Stimulated activated CD8-positive, alpha-beta memory T cell treated with anti-CD3 and anti-CD28 coated beads, Interleukin-15, amount 100 ng/mL, for 1 hour (primary cell): ENCODE results near the gene KLHL42.
"Not testable (repeated sequence)": the region's sequence is repeated elsewhere in the genome, so short reads cannot be mapped to it uniquely, and the experiment has no call there.

Experiments used
- DNase-seq: peaks from one replicate; pipeline ENCODE4 v3.0.0-alpha.2; 2020; ENCODE audit warnings: low read depth

Gene KLHL42, protein sequence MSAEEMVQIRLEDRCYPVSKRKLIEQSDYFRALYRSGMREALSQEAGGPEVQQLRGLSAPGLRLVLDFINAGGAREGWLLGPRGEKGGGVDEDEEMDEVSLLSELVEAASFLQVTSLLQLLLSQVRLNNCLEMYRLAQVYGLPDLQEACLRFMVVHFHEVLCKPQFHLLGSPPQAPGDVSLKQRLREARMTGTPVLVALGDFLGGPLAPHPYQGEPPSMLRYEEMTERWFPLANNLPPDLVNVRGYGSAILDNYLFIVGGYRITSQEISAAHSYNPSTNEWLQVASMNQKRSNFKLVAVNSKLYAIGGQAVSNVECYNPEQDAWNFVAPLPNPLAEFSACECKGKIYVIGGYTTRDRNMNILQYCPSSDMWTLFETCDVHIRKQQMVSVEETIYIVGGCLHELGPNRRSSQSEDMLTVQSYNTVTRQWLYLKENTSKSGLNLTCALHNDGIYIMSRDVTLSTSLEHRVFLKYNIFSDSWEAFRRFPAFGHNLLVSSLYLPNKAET

DNA sequence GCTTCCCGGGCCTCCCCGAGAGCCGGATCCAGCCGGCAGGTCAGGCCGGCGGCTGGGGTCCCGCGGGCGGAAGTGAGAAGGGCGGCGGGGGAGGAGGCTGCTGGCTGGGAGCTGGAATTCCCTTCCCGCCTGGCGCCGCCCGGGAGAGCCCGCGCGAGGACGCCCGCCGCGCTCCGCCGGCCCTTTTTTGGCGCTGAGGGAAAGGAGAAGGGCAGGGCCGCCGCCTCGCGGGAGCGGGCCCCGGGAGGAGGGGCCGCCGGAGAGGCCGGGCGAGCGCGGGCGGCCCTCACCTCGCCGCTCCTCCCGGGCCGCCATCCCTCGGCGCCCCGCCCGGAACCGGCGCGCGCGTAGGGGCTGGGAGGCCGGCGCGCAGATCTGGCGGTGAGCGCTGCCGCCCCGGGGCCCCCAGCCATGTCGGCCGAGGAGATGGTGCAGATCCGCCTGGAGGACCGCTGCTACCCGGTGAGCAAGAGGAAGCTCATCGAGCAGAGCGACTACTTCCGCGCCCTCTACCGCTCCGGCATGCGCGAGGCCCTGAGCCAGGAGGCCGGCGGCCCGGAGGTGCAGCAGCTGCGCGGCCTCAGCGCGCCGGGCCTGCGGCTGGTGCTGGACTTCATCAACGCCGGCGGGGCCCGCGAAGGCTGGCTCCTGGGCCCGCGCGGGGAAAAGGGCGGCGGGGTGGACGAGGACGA lies at the start of gene KLHL42, which contains the start of gene MANSC4:
KLHL42 (plus strand) TSS at position 314 of the 692 bp plus-strand sequence; CDS start at position 412, 98 bp downstream.
MANSC4 (minus strand) TSS at position 317 of the 692 bp plus-strand sequence. CDS start 8,960 bp downstream, outside the sequence.
- peak; percentile 29 for DNase-seq

DNA sequence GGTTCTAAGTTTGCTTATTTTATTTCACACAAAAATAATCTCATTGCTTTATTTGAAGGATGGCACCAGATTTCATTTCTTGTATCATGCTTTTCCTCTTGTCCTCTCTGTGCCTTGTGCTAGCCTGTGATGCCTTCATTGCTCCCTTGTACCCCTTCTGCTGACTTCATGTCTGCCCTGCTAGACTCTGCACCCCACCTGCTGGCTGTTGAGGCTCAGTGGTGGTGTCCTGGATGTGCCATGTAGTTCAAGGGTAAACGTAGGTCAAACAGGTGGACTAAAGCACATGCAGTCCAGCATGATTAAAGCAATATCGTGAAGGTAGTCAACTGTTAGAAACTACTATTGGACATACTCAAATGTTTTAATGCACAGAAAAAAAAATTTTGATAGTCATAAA lies 47.8 kb upstream of the KLHL42 start:
- no peak for DNase-seq

DNA sequence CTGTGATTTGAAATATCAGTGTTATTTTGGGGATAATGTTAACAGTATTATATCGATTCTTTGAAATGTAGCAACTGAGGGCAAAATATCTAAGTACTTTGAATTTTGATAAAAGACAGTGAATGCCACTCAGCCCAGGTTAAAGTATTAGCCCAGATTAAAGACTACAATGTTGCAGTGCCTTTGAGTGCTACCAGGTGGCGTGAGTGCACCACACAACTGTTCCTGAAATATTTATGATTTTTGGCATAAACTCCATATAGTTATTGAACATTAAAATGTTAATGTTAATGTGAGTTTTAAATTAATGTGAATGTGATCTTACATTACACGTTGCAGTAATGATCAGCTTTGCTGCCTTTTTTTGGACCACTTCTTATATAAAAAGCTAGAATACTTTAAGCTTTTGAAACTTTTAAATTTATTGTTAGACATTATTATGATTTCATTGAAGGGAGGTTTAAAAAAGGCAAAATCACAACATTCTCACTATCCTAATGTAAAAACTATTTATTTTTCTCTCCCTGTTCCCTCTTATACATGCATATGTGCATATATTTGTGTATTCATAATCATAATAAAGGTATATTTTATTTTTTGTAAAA lies 46.9 kb upstream of the KLHL42 start:
- no peak for DNase-seq

DNA sequence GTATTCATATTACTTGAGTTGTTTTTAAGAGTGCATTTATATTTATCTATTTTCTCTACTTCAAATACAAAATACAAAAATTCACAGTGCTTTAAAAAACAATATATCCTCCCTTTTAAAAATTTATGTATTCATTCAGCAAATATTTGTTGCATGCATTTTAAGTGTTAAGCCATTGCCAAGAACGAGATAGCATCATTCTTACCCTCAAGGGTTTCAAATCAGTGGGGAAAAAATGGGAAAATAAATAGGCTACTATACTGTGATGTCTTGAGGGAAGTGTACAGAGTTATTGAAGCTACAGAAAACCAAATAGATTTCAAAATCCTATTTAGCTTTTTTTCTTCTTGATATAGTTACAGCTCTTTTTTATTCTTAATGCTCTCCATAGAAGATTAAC lies 46.2 kb upstream of the KLHL42 start:
- no peak for DNase-seq

DNA sequence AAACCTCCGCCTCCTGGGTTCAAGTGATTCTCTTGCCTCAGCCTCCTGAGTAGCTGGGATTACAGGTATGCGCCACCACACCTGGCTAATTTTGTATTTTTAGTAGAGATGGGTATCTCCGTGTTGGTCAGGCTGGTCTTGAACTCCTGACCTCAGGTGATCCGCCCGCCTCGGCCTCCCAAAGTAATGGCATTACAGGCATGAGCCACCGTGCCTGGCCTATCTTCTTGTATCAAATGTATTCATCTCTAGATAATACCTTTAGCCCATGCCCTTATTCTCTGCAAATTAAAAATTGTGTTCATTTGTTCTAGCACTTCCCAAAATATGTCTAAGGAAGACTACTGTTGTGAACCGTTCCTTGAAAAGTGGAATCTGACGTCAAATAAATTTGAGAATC lies 45.7 kb upstream of the KLHL42 start:
- DNase-seq: not testable (repeated sequence)

DNA sequence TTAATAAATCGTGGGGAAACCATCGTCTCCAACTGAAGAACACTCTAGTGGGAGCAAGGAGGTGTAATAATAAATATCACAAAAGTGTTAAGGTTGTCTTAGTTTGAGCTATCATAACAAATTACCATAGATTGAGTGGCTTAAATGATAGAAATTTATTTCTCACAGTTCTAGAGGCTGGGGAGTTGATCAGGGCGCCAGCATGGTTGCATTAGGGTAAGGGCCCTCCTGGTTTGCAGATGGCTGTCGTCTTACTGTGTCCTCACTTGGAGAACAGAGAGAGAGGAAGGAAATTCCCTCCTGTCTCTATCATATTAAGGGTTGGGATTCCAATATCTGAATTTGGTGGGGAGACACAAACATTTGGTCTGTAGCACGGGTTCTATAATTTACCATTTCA lies 36.4 kb upstream of the KLHL42 start:
- no peak for DNase-seq

DNA sequence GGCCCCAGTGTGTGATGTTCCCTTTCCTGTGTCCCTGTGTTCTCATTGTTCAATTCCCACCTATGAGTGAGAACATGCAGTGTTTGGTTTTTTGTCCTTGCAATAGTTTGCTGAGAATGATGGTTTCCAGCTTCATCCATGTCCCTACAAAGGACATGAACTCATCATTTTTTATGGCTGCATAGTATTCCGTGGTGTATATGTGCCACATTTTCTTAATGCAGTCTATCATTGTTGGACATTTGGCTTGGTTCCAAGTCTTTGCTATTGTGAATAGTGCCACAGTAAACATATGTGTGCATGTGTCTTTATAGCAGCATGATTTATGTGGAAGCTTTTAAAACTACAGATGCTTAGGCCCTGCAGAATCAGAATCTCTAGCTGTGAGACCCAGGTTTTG lies 34.3 kb upstream of the KLHL42 start:
- DNase-seq: not testable (repeated sequence)

DNA sequence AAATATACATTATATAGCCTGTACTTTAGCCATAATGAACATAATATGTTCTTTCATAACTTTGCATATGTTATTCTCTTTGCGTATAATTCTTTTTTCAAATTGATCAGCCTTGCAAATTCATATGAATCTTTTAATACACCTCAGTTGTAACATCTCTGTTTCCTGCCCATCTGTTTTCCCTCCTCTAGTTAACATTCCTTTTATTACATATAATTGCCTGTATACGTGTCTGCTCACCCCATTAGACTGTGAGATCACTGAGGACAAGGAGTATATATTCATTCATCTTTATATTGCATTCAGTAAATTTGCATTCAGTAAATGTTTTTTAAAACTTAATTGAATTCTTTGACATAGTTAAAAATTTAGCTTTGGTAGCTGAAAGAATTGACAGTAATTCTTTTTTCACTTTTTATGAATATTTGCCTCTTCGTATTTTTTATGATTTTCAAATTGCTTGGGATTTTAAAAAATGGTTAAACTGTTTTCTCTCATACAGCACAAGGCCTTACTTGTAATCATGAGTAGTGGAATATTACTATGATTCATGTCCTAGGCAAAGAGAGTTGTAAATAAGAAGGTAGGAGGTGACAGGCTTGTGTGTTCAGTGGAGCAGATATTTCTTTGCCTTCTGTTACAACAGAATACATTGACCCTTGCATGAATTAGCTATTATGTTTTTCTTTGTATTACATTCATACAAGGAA lies 32.8 kb upstream of the KLHL42 start:
- no peak for DNase-seq

DNA sequence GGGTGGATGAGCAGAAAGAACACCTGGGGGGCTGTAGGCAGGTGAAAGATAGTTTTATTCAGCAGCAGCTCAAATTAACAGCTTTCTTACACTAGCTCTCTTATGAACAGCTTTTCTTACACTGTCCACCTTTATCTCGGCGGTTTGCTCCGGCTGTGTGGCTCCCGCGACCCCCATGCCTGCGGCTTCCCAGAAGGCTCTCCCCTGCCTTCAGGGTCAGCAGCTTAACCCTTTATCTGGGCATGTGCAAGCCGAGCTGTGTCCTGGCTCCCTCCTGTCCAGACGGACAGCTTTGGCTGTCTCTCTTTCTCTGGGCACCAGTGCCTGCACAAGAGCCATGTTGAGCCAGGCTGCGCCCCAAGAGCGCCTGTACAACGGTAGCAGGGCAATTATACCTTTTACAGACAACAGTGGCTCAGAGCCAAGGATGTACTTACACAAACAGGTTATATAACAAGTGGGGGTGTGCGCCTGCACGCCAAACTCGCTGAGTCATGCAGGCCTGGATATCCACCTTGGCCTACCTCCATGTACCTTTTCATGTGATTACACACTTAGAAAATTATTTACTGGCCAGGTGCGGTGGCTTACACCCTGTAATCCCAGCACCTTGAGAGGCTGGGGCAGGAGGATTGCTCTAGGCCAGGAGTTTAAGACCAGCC lies 28.5 kb upstream of the KLHL42 start:
- DNase-seq: no peak

DNA sequence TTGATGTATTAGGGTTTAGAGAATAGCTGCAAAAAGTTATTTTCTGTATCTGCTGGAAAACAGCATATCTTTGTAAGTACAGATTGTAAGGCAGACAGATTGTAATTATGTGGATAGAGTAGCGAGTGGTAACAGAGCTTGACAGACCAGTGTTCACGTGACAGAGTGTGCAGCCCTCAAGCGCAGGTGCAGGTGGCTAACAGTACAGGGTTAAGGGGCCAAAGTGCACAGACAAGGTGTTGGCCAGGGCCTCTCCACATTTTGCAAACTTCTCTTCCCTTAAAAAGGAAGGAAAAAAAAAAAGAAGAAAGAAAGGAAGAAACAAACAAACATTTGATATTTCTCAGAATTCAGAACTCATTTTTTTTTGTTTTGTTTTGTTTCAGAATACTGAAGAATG lies 25.2 kb upstream of the KLHL42 start:
- DNase-seq: no peak

DNA sequence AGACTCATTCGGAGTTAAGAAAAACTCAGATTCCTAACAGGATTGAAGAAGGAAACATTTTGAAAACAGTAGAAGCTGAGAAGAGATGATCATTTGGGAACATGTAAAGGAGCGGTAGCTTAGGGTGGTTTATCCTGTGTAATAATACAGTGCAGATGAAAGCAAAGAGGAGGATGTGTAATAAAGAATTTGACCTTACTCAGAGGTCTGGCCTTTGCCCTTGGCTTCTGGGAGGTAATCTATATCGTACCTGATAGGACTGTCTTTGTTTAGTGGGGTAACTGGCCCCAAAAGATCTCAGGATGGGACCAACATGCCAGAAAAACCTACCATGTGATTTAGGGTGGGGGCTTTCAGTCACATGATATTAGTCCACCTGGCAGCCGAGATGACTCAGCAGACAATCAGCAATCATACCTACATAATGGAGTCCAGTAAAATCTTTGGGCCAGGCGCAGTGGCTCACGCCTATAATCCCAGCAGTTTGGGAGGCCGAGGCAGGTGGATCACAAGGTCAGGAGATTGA lies 23.3 kb upstream of the KLHL42 start:
- no peak for DNase-seq

DNA sequence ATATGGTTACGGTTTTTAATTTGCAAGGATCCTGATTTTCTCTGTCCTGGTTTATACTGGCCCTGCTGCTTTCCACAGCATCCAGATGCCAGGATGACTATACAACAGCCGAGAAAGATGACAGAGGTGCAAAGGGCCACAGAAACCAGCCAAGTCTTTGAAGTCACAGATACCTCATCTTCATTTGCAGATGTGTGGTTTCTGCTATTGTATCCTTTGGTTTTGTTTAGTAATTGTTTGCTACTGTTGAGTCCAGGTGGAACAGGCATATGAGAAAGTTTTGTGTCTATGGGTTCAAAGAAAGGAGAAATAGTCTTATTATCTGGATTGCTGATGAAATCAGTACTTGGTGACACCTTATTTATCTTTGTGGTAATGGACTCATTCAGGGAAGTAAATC lies 17.3 kb upstream of the KLHL42 start:
- no peak for DNase-seq

DNA sequence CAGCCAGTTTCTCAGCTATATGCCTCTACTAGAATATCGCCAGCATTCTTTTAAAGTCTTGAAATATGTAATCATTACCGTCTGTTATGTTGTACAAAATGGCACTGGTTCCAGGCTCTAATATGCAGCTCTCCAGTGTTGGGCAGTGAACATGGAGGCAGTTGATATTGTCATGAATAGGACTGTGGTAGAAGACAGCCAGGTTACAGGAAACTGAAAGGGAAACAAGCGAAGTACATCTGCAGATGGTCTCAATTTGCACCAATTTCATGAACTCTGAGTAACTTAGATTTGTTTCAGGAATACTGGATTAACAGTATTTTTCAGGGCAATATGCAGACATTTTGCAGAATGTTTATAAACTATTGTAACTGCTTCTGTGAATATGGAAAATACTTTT lies 13.4 kb upstream of the KLHL42 start:
- DNase-seq: no peak

DNA sequence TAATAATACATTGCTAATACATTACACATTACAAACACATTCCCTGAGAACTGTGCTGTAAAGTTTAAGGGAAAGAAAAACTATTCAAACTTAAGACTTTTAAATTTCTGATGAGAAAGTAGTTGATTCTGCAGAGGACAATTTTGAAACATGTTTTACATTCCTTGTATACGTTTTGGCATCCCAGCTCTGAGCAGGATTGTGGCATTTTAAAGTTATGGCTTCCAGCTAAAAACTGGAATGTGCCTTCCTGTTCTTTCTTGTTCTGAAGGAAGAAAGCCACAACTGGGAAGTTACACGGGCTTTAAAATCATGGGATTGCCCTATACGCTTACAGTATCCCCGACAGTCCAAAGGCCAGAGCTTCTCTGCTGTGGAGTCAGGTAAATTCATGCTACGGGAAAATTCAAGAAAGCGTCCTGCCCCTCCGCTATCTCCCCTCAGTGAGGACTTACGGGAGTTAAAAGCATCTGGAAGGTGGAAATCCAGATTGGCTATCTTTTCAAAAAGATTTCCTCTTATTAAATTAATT lies 10.8 kb upstream of the KLHL42 start:
- no peak for DNase-seq

DNA sequence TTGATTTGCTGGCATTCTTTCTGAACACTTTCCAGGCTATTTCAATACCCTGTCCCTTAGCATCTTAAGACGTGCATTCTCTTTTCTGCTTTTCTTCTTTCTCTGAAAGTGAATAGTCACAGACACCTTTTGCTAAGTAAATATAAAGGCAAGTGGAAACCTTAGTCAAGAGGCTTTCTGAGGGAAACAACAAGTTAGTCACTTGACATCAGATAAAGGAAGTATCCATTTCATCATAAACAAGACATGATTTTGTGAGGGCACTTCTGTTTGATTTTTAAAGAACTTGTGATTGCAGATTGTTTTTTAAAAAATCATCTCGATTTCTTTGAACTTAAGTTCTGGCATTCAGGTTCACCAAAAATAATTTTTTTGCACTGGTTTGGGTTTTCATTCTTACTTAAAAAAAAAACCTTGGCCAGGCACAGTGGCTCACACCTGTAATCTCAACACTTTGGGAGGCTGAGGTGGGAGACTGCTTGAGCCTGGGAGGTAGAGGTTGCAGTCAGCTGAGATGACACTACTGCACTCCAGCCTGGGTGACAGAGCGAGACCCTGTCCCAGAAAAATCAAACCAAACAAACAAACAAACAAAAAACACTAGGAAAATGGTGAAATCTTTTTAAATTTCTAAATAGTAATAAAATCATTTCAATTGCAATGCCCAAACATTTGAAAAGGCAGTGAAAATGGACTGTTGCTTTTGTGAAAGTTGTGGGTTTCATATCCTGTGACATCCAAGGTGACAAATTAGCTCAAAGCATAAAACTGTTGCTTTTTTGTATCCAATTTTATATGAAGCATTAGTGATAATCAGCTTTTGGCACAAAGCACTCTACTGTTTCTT lies 8.3 kb upstream of the KLHL42 start:
- no peak for DNase-seq

DNA sequence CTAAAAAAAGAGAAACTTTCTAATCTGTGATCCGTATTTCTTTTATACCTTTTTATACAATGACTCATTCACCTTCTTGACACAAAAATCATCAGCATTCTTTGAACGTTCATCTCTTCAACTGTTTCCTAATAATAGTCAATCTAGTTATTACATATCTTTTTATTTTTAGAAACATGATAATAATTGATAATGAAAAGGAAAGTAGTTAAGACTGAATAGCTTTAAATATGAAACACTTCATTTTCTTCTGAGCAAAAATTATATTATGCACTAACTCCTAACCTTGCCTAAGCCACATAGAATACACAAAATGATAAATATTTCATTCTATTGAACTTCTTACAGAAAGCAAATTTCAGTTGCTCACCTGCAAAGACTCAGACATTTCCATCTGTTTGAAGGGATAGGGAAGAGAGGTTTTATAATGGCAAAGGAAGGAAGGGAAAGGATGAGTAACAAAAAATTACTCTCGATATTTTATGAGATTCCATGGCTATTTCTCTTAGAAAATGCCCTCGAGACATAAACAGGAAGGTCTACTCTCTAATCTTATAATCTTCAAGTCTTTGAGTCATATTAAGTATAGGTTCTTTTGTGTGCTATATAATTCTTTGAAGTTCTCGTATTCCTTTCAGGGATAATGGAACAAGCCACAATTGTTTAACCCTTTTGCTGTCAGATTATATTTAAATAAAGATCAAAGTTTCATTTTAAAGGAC lies 7.5 kb upstream of the KLHL42 start:
- DNase-seq: no peak

DNA sequence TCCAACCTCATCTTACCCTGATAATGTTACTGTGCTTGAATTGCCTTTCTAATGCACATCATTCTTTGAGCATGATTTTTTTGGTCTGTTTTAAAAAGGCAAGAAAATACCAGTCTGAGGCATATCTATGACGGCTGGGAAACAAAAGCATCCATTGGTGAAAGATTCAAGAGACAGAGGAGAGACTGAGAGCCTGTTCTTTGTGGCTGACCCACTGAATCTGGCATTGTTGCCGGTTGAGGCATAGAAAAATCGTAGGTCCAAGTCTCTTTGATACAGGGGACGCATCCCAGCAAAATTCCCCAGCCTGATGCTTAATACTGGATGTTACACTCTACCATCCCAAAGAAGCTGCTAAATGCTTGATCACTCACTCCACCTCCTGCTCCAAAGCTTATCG lies 2.9 kb upstream of the KLHL42 start:
- DNase-seq: no peak

DNA sequence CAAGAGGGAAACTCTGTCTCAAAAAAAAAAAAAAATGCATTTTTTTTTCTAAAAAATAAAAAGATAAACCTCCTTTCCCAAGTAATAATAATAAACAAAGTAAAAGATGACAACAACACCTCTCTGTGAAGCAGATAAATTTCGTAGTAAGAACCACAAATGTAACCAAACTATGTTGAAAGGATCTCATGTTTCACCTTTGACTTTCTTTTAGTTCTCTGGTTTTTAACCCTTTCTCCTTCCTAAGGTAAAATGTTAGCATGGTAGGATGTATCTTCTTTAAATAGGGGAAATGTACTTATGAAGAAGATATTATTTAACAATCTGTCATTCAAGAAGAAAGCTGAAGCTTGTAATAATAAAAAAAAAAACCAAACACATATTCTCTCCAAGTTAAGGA lies 1.8 kb upstream of the KLHL42 start:
- no peak for DNase-seq

DNA sequence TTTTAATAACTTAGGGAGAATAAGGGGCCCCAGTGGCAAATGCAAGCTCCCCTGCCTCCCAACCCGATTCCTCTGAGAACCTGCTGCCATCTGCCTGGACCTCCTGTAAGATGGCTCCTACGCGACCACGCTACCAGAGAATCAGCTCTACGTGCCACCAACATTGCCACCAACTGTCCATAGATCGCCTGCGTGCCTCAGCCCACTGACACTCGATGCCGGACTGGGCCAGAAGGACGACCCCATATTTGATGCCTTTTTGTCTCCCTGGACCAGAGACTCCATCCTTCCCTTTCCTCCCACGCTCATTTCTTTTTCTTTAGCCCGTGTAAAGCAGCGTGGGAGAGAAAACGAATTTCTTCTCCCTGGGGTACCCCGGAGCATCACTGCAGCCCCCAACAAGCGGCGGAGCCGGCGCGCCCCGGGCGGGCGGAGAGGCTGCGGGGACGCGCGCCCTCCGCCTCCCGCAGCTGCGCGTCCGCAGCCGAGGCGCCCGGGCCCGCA lies 565 bp upstream of the KLHL42 start:
- DNase-seq: no peak
